Activated T-cell treated with anti-CD3 and anti-CD28 coated beads for 1 hour (primary cell): ENCODE results near the gene TNPO3.

Experiments used
- DNase-seq: peaks from one replicate; pipeline ENCODE4 v3.0.0-alpha.2; 2020; ENCODE audit warnings: low read depth

TNPO3 gene

GRCh38 chr7:128906001-128906765 is 148.7 kb downstream of the TNPO3 start:
- no peak for DNase-seq

DNA sequence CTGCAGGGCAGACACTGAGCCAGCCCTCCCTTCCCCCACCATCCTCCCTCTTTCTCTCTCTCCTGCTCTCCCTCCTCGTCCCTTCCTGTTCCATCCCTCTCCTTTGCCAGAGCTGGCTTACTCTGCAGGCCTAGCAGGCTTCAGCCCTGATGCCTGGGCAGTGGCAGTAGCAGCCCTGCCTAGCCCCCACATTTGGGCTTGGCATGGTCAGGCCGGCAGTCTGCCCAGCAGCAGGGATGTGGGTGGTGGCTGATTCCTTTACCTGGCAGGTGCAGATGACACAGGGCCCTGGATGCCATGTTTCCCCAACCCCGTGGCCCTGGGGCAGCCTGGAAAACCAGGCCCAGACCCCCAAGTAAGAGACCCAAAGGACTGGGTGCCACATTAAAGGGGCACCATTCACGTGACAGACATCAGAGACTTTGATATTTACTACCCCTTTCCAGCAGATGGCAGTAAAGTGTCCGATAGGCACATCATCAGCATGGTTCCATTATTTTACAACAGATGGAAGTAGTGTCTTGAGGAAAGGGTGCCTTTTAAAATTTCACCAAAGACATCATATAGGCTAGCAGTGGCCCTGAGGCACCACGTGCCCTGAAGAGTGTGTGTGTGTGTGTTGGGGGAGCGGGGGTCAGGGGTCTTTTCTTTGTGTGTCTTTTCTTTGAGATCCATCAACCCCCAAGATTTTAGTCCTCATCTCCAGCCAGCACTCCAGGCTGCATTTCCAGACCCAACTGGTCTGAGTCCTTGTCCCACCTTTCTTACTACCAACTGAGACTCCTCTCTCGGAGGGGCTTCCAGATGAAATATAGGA is 150.3 kb downstream of the TNPO3 start:
- no peak for DNase-seq
